Measurements from ENCODE around the gene AGMO.
"Not testable (repeated sequence)": the region's sequence is repeated elsewhere in the genome, so short reads cannot be mapped to it uniquely, and the experiment has no call there.

GRCh38 chr7:15300986-15301385 is 260.8 kb downstream of the AGMO start:
- TF ChIP-seq EZH2 (IDR thresholded peaks at IDR 0.05; ENCODE audit: low read length); CTCF (optimal IDR thresholded peaks at IDR 0.05 in 1 of 3, IDR thresholded peaks at IDR 0.05 in 1 of 3, conservative IDR thresholded peaks at IDR 0.05 in 1 of 3; ENCODE audit: extremely low read depth in 1 of 3, insufficient read depth in 2 of 3, low read length in 3 of 3): not testable (repeated sequence)

Measured in keratinocyte (primary cell).